Astrocyte of the spinal cord (primary cell): ENCODE data around the gene POLR2F.
"Not testable (repeated sequence)": the region's sequence is repeated elsewhere in the genome, so short reads cannot be mapped to it uniquely, and the experiment has no call there.

Source experiments
- DNase-seq: peaks from one replicate; pipeline ENCODE4 v3.0.0; 2011; ENCODE audit warnings: low read depth, low spot score
- H3K4me3 ChIP-seq: 2 replicates; pipeline ENCODE4 v1.5.1; 2011; ENCODE audit warnings: low read depth, mild to moderate bottlenecking, low read length, moderate library complexity
- in situ Hi-C: cut with HindIII; loops from 2 replicates; pipeline ENCODE4 v1.10.0; 2017; ENCODE audit warnings: low sequenced_read_pairs
- TF ChIP-seq, protein P1 (sequence below): IDR thresholded peaks from 2 replicates; pipeline ENCODE4 v1.5.1; 2012; ENCODE audit warnings: low read depth, mild to moderate bottlenecking, low read length, inconsistent platforms

POLR2F gene

GRCh38 chr22:37973271-37974170 is 20.0 kb downstream of the POLR2F start:
- DNase-seq, result no peak
- in situ Hi-C loops, result no loop called here
- TF ChIP-seq, protein P1, sequence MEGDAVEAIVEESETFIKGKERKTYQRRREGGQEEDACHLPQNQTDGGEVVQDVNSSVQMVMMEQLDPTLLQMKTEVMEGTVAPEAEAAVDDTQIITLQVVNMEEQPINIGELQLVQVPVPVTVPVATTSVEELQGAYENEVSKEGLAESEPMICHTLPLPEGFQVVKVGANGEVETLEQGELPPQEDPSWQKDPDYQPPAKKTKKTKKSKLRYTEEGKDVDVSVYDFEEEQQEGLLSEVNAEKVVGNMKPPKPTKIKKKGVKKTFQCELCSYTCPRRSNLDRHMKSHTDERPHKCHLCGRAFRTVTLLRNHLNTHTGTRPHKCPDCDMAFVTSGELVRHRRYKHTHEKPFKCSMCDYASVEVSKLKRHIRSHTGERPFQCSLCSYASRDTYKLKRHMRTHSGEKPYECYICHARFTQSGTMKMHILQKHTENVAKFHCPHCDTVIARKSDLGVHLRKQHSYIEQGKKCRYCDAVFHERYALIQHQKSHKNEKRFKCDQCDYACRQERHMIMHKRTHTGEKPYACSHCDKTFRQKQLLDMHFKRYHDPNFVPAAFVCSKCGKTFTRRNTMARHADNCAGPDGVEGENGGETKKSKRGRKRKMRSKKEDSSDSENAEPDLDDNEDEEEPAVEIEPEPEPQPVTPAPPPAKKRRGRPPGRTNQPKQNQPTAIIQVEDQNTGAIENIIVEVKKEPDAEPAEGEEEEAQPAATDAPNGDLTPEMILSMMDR, result no peak
- no peak overlapping the region for H3K4me3 ChIP-seq

DNA sequence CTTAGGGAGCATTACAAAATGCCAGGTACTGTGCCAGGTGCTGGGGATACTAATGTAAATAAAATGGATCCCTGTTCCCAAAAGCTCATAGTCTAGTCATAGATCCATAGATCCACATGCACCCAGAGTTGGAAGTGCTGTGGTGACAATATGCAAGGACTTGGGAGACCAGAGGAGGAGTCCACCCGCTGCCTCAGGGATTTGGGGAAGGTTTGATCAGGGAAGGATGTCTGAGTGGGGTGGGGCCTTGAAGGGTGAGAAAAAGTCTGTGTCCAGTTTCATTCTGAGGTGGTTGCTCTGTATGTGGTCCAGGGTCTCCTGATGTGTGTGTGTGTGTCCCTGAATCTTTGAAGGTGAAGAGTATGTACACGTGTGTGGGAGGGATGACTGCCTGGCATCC is 21.7 kb downstream of the POLR2F start:
- in situ Hi-C loops, result no loop called here
- no peak for DNase-seq
- TF ChIP-seq, protein P1, result no peak
- H3K4me3 ChIP-seq, result no peak overlapping the region

DNA sequence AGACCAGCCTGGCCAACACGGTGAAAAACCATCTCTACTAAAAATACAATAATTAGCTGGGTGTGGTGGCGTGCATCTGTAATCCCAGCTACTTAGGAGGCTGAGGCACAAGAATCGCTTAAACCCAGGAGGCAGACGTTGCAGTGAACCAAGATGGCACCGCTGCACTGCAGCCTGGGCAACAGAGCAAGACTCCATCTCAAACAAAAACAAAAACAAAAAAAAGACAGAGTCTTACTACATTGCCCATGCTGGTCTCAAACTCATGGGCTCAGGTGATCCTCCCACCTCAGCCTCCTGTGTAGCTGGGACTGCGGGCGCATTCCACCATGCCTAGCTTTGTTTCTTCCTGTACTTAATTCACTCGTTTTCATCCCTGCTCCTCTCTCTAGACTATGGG is 22.5 kb downstream of the POLR2F start:
- in situ Hi-C loops, H3K4me3 ChIP-seq, DNase-seq: not testable (repeated sequence)

GRCh38 chr22:37976547-37976946 is 23.0 kb downstream of the POLR2F start:
- TF ChIP-seq, protein P1, result no peak
- in situ Hi-C loops, result no loop called here
- no peak overlapping the region for H3K4me3 ChIP-seq
- no peak for DNase-seq

DNA sequence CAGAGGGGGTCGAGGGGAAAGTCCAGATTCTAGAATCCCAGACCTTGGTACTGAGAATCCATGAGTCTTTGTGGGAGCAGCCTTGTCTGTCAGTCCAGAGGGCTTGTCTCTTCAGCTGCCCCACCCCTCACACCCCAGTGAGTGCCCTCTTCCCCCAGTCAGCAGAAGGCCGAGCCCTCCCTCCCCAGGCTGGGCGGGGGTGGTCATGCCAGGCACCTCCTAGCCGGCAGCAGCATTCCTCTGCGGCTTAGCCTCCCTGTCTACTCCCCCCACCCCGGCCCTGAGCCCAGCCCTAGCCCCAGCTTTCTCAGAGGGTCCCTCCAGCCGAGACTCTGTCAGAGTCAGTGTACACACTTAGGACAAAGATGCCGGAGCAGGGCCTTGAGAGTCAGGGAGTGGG is 26.3 kb downstream of the POLR2F start:
- H3K4me3 ChIP-seq, result no peak overlapping the region
- in situ Hi-C loops, result no loop called here
- DNase-seq, result no peak
- TF ChIP-seq, protein P1, result no peak

GRCh38 chr22:37981282-37982011 is 27.9 kb downstream of the POLR2F start:
- in situ Hi-C loops, result no loop called here
- TF ChIP-seq, protein P1, result no peak
- DNase-seq, result no peak
- H3K4me3 ChIP-seq, result no peak overlapping the region
